Pancreas (tissue), 10 donors: ENCODE results near the gene CCDC178. TPM values are rescaled to one million over a fixed set of nuclear protein-coding genes. Genes with fewer than 3 reads are reported as not detected.

Experiments used
- ATAC-seq, 4 donors: fragments of 200-7000 bp; cut with Tn5 transposase; one replicate each; pipeline versions ENCODE4 v1.8.0 to v1.9.1; 2020; ENCODE audit warnings: mild to moderate bottlenecking in 4 of 4, moderate library complexity in 4 of 4
- DNase-seq, 6 donors: peaks; one replicate each; pipeline ENCODE4 v3.0.0-alpha.2; 2020
- FAIRE-seq: peaks from 2 replicates; lab custom pipeline; 2012; peaks lifted over from hg19 to GRCh38; lab: Jason Lieb, UNC
- H3K27ac ChIP-seq, 4 donors: fragments of 200-600 bp; sonication (generic); 1 replicate in 3 of 4; 2 replicates in 1 of 4; pipeline versions ENCODE4 v1.5.0 to v1.8.0; 2020
- H3K27me3 ChIP-seq, 4 donors: fragments of 200-600 bp; one replicate each; pipeline ENCODE4 v1.8.0; 2021
- H3K36me3 ChIP-seq, 3 donors: fragments of 200-600 bp; sonication (generic) in 1 of 3; one replicate each; pipeline versions ENCODE4 v1.5.0 to v1.8.0; 2020 to 2021
- H3K4me1 ChIP-seq, 3 donors: fragments of 200-600 bp; one replicate each; pipeline ENCODE4 v1.8.0; 2021
- H3K4me3 ChIP-seq, 4 donors: fragments of 200-600 bp; sonication (generic) in 2 of 4; one replicate each; pipeline versions ENCODE4 v1.5.0 to v1.8.0; 2020 to 2021
- H3K9me3 ChIP-seq, 4 donors: fragments of 200-600 bp; one replicate each; pipeline ENCODE4 v1.8.0; 2021
- WGBS, 2 donors: extraction: QIAGEN DNeasy Blood & Tissue Kit; methylation state at CpG; one replicate each; pipeline ENCODE4 v1.1.7; 2013; 5-methylcytosine and 5-hydroxymethylcytosine counted together
- intact Hi-C, 3 donors: fragments of 100-400 bp; cut with DNase I; formaldehyde crosslinking; loops; one replicate each; pipeline versions ENCODE4 v1.11.1 to v1.14.2; 2022
- polyA plus RNA-seq, 2 donors: library from polyadenylated mRNA; stranded (reverse); fragments of 200-250 nt; gene quantifications; one replicate each; pipeline ENCODE4 v1.2.3, GENCODE V29; 2013
- total RNA-seq, 6 donors: library from RNA; stranded (reverse); fragmentation: NEBNext Ultra II Directional in 4 of 6; extraction: Animal tissue kit (Norgen Biotek cat#: 25700) in 4 of 6; gene quantifications; one replicate each; pipeline versions ENCODE4 v1.2.1 to v1.2.4, GENCODE V29; 2021 to 2023
- TF ChIP-seq, protein P1 (sequence below), 4 donors: fragments of 200-600 bp; sonication (generic) in 3 of 4; IDR thresholded peaks; one replicate each; pipeline versions ENCODE4 v1.5.0 to v1.8.0; 2021; ENCODE audit warnings: antibody characterized with exemption in 4 of 4
- donor health status: healthy with polysubstance abuse.
- donor health status: DM: no; HTN: no; CAD: no; lungs with moderate emphysema.
- donor health status: DM: no; HTN: no; CAD: no.
- donor health status: control.
- donor health status: control.
- donor health status: Bipolar disorder and iron deficiency.
- donor health status: DM: yes; HTN: yes; CAD: no.
- donor health status: DM: no; HTN: no; CAD: no.
- donor health status: DM: no; HTN: no; CAD: no.
- donor health status: DM: yes; HTN: yes; CAD: no.

Gene CCDC178
- total and polyA plus RNA-seq, 8 donors, result 0.11 to 1.3 (median 0.51) TPM; not detected in 1

DNA sequence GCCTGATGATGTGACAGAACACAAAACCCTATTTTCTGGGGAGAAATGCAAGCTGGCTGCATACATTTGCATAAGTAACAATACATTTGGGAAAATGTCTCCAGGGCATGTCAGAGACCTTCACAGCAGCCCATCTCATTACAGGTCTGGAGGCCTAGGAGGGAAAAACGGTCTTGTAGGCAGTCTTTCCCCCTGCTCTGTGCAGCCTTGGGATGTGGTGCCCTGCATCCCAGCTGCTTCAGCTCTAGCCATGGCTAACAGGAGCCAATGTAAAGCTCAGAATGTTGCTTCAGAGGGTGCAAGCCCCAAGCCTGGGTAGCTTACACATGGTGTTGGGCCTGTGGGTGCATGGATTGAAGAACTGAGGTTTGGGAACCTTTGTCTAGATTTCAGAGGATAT lies 133.0 kb downstream of the CCDC178 start:
- TF ChIP-seq, protein P1, sequence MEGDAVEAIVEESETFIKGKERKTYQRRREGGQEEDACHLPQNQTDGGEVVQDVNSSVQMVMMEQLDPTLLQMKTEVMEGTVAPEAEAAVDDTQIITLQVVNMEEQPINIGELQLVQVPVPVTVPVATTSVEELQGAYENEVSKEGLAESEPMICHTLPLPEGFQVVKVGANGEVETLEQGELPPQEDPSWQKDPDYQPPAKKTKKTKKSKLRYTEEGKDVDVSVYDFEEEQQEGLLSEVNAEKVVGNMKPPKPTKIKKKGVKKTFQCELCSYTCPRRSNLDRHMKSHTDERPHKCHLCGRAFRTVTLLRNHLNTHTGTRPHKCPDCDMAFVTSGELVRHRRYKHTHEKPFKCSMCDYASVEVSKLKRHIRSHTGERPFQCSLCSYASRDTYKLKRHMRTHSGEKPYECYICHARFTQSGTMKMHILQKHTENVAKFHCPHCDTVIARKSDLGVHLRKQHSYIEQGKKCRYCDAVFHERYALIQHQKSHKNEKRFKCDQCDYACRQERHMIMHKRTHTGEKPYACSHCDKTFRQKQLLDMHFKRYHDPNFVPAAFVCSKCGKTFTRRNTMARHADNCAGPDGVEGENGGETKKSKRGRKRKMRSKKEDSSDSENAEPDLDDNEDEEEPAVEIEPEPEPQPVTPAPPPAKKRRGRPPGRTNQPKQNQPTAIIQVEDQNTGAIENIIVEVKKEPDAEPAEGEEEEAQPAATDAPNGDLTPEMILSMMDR (IDR thresholded peaks at IDR 0.05), result no peak
- no peaks in the 10 kb centered on the region for H3K9me3 ChIP-seq
- no peaks in the 10 kb centered on the region for H3K27me3 ChIP-seq
- ATAC-seq (no peak), DNase-seq (no peak), FAIRE-seq (no peak)
- whole genome bisulfite sequencing, 2 donors, result 45 to 53% methylated on average over 1 of the region's 1 CpG
- no peaks in the 10 kb centered on the region for H3K36me3 ChIP-seq
- intact Hi-C loops, result no loop called here
- no peaks in the 10 kb centered on the region for H3K4me1 ChIP-seq
- H3K4me3 ChIP-seq, result no peak overlapping the region
- H3K27ac ChIP-seq, result no peak overlapping the region

DNA sequence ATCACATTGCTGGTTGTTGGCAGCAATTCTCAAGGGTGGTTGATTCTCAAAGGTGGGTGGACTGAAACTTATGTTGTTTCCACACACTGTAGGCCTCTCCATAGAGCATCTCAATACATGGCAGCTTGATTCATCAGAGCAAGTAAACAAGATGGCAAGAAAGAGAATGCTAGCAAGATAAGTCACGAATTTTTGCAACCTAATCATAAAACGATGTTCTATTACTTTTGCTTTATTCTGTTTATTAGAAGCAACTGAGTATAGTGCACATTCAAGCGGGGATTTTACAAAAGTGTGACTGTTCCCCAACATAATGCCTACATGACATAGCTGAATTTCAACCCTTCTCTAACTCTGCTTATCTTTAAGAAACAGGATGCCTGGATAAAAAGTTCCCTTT lies 136.2 kb downstream of the CCDC178 start:
- Histone ChIP-seq H3K36me3 (no peaks in the 10 kb centered on the region), H3K27ac (no peak overlapping the region), H3K9me3 (no peaks in the 10 kb centered on the region), H3K4me3 (no peak overlapping the region), H3K27me3 (no peaks in the 10 kb centered on the region), H3K4me1 (no peaks in the 10 kb centered on the region)
- intact Hi-C loops, result no loop called here
- FAIRE-seq (no peak), ATAC-seq (no peak), DNase-seq (no peak)
- TF ChIP-seq, protein P1 (IDR thresholded peaks at IDR 0.05), result no peak
- WGBS, 2 donors, result 61 to 76% methylated on average over 3 of the region's 3 CpGs

DNA sequence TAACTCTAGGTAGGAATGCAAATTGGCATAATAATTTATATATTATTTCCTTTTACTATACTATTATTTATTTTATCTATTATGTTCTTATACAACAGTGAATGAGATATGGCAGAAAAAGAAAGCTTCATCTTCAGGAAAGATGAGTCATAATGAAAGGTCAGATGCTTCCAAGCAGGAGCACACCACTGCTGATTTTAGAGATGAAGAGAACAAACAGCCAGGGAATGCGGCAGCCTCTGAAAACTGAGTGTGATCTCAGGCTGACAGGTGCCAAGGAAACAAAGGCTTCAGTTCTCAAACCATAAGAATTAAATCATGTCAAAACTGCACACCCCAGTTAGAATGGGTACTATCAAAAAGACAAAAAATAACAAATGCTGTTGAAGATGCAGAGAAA lies 149.0 kb downstream of the CCDC178 start:
- Histone ChIP-seq H3K27ac (no peak overlapping the region), H3K4me3 (no peak overlapping the region), H3K36me3 (no peaks in the 10 kb centered on the region), H3K27me3 (no peaks in the 10 kb centered on the region), H3K9me3 (no peaks in the 10 kb centered on the region), H3K4me1 (no peaks in the 10 kb centered on the region)
- no peak for FAIRE-seq
- no peak for DNase-seq
- TF ChIP-seq, protein P1 (IDR thresholded peaks at IDR 0.05), result no peak
- ATAC-seq, result no peak
- intact Hi-C loops, result no loop called here
- 24 to 29% methylated on average over 1 of the region's 1 CpG for WGBS, 2 donors

DNA sequence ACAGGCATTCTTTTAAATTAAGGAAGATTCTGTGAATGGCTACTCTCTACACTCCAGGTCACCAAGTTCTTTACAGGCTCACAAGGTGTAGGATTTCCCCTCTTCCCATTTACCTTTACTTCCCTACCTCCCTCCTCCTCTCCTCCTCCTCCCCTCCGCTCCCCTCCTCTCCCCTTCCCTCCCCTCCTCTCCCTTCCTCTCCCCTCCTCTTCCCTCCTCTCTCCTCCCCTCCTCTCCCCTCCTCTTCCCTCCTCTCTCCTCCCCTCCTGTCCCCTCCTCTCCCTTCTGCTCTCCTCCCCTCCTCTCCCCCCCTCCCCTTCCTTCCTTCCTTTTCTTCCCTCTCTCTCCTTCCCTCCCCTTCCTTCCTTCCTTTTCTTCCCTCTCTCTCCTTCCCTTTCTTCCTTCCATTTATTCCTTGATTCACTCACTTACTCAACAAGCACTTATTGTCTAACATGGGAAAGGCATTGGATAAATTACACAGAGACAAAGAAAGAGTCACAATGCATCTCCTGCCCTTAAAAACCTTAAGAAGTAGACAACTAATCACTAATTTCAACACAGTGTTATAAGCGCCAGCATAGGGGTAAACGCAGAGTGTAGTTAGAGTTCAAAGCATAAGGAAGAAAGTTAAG lies 152.3 kb downstream of the CCDC178 start:
- Histone ChIP-seq H3K9me3 (no peaks in the 10 kb centered on the region), H3K27me3 (no peaks in the 10 kb centered on the region), H3K27ac (no peak overlapping the region), H3K36me3 (no peaks in the 10 kb centered on the region), H3K4me3 (no peak overlapping the region), H3K4me1 (no peaks in the 10 kb centered on the region)
- WGBS, 2 donors, result 75 to 81% methylated on average over 3 of the region's 3 CpGs
- no peak for ATAC-seq
- TF ChIP-seq, protein P1 (IDR thresholded peaks at IDR 0.05), result no peak
- intact Hi-C loops, result no loop called here
- no peak for FAIRE-seq
- DNase-seq, result no peak

DNA sequence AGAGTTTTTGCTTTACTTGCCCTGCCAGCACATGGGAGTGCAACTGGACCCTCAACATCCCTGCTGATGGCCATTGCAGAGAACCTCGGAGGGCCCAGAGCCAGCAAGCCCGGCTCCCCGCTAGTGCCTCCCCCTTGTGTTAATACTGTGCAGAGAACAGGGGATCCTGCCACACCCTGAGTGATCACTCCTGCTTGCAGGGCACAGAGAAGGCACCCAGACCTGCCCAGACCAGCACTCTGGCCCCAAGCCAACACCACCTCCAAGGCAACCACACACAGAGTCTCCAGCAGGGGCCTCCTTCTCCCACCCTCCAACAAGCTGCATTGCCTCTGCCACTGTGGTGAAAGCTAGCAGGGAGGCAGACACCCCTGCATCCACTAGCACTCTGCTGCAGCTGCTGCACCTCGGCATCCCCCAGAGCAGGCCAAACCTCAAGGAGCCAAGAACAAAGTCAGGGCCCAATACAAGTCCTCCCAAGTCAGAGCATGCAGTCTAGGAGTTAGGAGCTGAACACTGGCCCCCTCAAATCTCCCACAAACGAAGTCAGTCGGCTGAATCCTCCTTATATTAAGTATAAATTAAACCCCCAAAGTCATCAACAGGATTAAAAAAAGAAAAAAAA lies 157.7 kb downstream of the CCDC178 start:
- no peak for ATAC-seq
- H3K27me3 ChIP-seq, result no peaks in the 10 kb centered on the region
- H3K9me3 ChIP-seq, result no peaks in the 10 kb centered on the region
- no peak overlapping the region for H3K27ac ChIP-seq
- no peaks in the 10 kb centered on the region for H3K4me1 ChIP-seq
- no peak for FAIRE-seq
- DNase-seq, result peak in 3 of 6 donors; percentile 15 to 60 (median 48)
- no peaks in the 10 kb centered on the region for H3K36me3 ChIP-seq
- 66 to 72% methylated on average over 6 of the region's 6 CpGs for WGBS, 2 donors
- intact Hi-C loops, result no loop called here
- H3K4me3 ChIP-seq, result no peak overlapping the region
- TF ChIP-seq, protein P1 (IDR thresholded peaks at IDR 0.05), result no peak
